Measurements from ENCODE around the gene NUDT10.

DNA sequence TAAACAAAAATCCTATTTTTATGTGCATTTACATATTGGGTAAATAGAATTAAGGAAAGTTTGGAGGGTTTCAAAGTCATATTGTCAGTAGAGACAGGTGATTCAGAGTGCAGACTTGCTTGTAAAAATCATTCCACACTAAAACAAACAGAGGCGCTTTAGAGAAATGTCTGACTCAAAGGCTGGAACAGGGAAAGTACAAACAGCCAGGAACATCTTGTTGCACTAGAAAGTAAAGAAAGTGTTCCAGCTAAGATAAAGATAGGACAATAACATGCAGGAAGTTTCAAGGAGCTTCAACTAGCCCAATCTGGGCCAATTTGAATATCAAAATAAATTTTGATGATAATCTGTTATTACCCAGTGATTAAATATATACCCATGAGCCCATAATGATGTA is 16.4 kb upstream of the NUDT10 start:
- TF ChIP-seq OSR1 (CRISPR knock-in tag; IDR thresholded peaks at IDR 0.05) (no peak), ARNTL (CRISPR knock-in tag; IDR thresholded peaks at IDR 0.05; ENCODE audit: borderline replicate concordance, low read depth) (no peak), PATZ1 (CRISPR knock-in tag; IDR thresholded peaks at IDR 0.05; ENCODE audit: borderline replicate concordance) (no peak), BACH2 (CRISPR knock-in tag; IDR thresholded peaks at IDR 0.05; ENCODE audit: borderline replicate concordance) (no peak), CSRNP3 (CRISPR knock-in tag; IDR thresholded peaks at IDR 0.05) (no peak), ZFP3 (CRISPR knock-in tag; IDR thresholded peaks at IDR 0.05) (no peak)
- TF ChIP-seq, protein P1, sequence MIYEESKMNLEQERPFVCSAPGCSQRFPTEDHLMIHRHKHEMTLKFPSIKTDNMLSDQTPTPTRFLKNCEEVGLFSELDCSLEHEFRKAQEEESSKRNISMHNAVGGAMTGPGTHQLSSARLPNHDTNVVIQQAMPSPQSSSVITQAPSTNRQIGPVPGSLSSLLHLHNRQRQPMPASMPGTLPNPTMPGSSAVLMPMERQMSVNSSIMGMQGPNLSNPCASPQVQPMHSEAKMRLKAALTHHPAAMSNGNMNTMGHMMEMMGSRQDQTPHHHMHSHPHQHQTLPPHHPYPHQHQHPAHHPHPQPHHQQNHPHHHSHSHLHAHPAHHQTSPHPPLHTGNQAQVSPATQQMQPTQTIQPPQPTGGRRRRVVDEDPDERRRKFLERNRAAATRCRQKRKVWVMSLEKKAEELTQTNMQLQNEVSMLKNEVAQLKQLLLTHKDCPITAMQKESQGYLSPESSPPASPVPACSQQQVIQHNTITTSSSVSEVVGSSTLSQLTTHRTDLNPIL (CRISPR knock-in tag; IDR thresholded peaks at IDR 0.05; ENCODE audit: low read depth) = no peak
